K562 (cell line): ENCODE data around the gene SH3YL1. TPM values are rescaled to one million over a fixed set of nuclear protein-coding genes. Genes with fewer than 3 reads are reported as not detected.

ENCODE experiments used
- ATAC-seq: fragments of 200-7000 bp; cut with Tn5 transposase; 3 replicates; pipeline ENCODE4 v1.9.1; 2020; ENCODE audit warnings: moderate library complexity
- BruUV-seq: library from RNA; stranded (reverse); fragments of 400-500 nt; replicated peaks from 2 replicates; lab custom pipeline; 2021; lab: Mats Ljungman, UMichigan
- CTCF ChIA-PET: fragments of 300-600 bp; formaldehyde crosslinking; extraction: SDS; loops from one replicate; lab custom pipeline; 2021; ENCODE audit warnings: low intra/inter-chr PET ratio; lab: Yijun Ruan, JAX
- POLR2A ChIA-PET: fragments of 300-600, 350-650 bp; sonication (Branson Sonifier 250); formaldehyde crosslinking; extraction: SDS; loops from one replicate; lab custom pipeline; 2021; ENCODE audit warnings: antibody characterized with exemption, inconsistent platforms; lab: Yijun Ruan, JAX
- DNase-seq, 4 experiments: peaks; one replicate each; pipeline versions ENCODE4 v3.0.0 to v3.0.0-alpha.2; 2011 to 2018; ENCODE audit warnings: low spot score in 3 of 4, mixed read lengths in 3 of 4; ENCODE audit errors: extremely low read depth in 1 of 4
- FAIRE-seq: peaks from 2 replicates; lab custom pipeline; 2011; peaks lifted over from hg19 to GRCh38; lab: Jason Lieb, UNC
- H2AFZ ChIP-seq: 2 replicates; pipeline ENCODE4 v1.6.0; 2011; ENCODE audit warnings: low read depth, low read length, control low read depth, inconsistent platforms
- H3K27ac ChIP-seq: fragments of 200-600 bp; 3 replicates; pipeline ENCODE4 v1.8.0; 2011; ENCODE audit warnings: low read depth, mild to moderate bottlenecking, control low read depth, inconsistent platforms, low read length, moderate library complexity, mixed read lengths; ENCODE audit errors: extremely low read depth
- H3K27me3 ChIP-seq, 2 experiments: fragments of 300-600 bp in 1 of 2; 2 replicates in 1 of 2; 3 replicates in 1 of 2; pipeline versions ENCODE4 v1.6.0 to v1.8.0; 2011; ENCODE audit warnings: inconsistent platforms in 2 of 2, low read length in 2 of 2, mild to moderate bottlenecking in 1 of 2, mixed read lengths in 1 of 2, moderate library complexity in 1 of 2; ENCODE audit not compliant: control insufficient read depth in 2 of 2, insufficient read depth in 2 of 2
- H3K36me3 ChIP-seq: fragments of 300-600 bp; 3 replicates; pipeline ENCODE4 v1.8.0; 2011; ENCODE audit warnings: mild to moderate bottlenecking, low read length, inconsistent platforms; ENCODE audit not compliant: control insufficient read depth, insufficient read depth
- H3K4me1 ChIP-seq, 2 experiments: fragments of 200-600 bp in 1 of 2; replicated peaks in 1 of 2; 2 replicates in 1 of 2; 3 replicates in 1 of 2; pipeline versions ENCODE4 v1.5.1 to v1.8.0; 2011; ENCODE audit warnings: inconsistent platforms in 2 of 2, low read length in 2 of 2, mild to moderate bottlenecking in 1 of 2, mixed read lengths in 1 of 2, moderate library complexity in 1 of 2; ENCODE audit not compliant: control insufficient read depth in 2 of 2, insufficient read depth in 2 of 2
- H3K4me2 ChIP-seq: 2 replicates; pipeline ENCODE4 v1.6.1; 2011; ENCODE audit warnings: low read length, control low read depth, inconsistent platforms, mixed read lengths; ENCODE audit not compliant: insufficient read depth
- H3K4me3 ChIP-seq: fragments of 200-600 bp; sonication (generic), shearing (Covaris generic); 2 replicates; pipeline ENCODE4 v1.5.1; 2016; ENCODE audit warnings: control low read depth, inconsistent platforms
- H3K79me2 ChIP-seq: fragments of 200-600 bp; 3 replicates; pipeline ENCODE4 v1.8.0; 2011; ENCODE audit warnings: low read length, inconsistent platforms; ENCODE audit not compliant: control insufficient read depth, insufficient read depth
- H3K9ac ChIP-seq, 2 experiments: 2 replicates each; pipeline versions ENCODE4 v1.6.0 to v1.6.1; 2011; ENCODE audit warnings: low read depth in 2 of 2, low read length in 2 of 2, control low read depth in 1 of 2, inconsistent platforms in 1 of 2, mild to moderate bottlenecking in 1 of 2, mixed read lengths in 1 of 2; ENCODE audit not compliant: insufficient read depth in 1 of 2
- H3K9me1 ChIP-seq: one replicate; pipeline ENCODE4 v1.6.0; 2011; ENCODE audit warnings: inconsistent platforms, mild to moderate bottlenecking, low read length, moderate library complexity; ENCODE audit not compliant: control insufficient read depth, insufficient read depth
- H3K9me3 ChIP-seq: replicated peaks from 2 replicates; pipeline ENCODE4 v1.5.1; 2011; ENCODE audit warnings: low read depth, low read length, inconsistent platforms; ENCODE audit not compliant: control insufficient read depth, insufficient read depth
- H4K20me1 ChIP-seq: replicated peaks from 2 replicates; pipeline ENCODE4 v1.6.1; 2011; ENCODE audit warnings: low read length, inconsistent platforms, mixed read lengths; ENCODE audit not compliant: control insufficient read depth, insufficient read depth
- ATF3 ChIP-seq, 2 experiments: fragments of 450-650 bp in 1 of 2; sonication (generic) in 1 of 2; formaldehyde crosslinking in 1 of 2; IDR thresholded peaks in 1 of 2; conservative IDR thresholded peaks in 1 of 2; 2 replicates each; pipeline versions ENCODE4 v1.6.1 to v1.8.1; 2016 to 2023; ENCODE audit warnings: mild to moderate bottlenecking in 2 of 2, moderate library complexity in 2 of 2, inconsistent platforms in 1 of 2, missing genetic modification reagents in 1 of 2
- CCAR2 ChIP-seq: fragments of 200-400 bp; formaldehyde crosslinking; IDR thresholded peaks from 2 replicates; pipeline ENCODE4 v1.6.1; 2017; ENCODE audit warnings: mild to moderate bottlenecking, low read depth, low read length
- ESRRB ChIP-seq: fragments of 250-450 bp; sonication (Bioruptor Pico); IDR thresholded peaks from 2 replicates; pipeline ENCODE4 v1.5.0; 2020; ENCODE audit warnings: mild to moderate bottlenecking, moderate library complexity, borderline replicate concordance
- MIER1 ChIP-seq: fragments of 450-650 bp; IDR thresholded peaks from 2 replicates; pipeline ENCODE4 v1.6.1; 2016; ENCODE audit warnings: antibody characterized with exemption, mild to moderate bottlenecking, low read depth
- MLX ChIP-seq, 2 experiments: fragments of 450-650 bp in 1 of 2; sonication (generic) in 1 of 2; formaldehyde crosslinking; conservative IDR thresholded peaks; 2 replicates each; pipeline versions ENCODE4 v1.4.0 to v1.8.1; 2020 to 2022; ENCODE audit warnings: mild to moderate bottlenecking in 1 of 2, missing genetic modification reagents in 1 of 2
- NELFE ChIP-seq: IDR thresholded peaks from 2 replicates; pipeline ENCODE4 v1.6.1; 2011; ENCODE audit warnings: mild to moderate bottlenecking; ENCODE audit not compliant: insufficient read depth, insufficient read length
- NR1H2 ChIP-seq: sonication (generic); formaldehyde crosslinking; IDR thresholded peaks from 2 replicates; pipeline ENCODE4 v1.4.0; 2020; ENCODE audit warnings: mild to moderate bottlenecking, missing genetic modification reagents
- RBFOX2 ChIP-seq: fragments of 200-400 bp; formaldehyde crosslinking; IDR thresholded peaks from 2 replicates; pipeline ENCODE4 v1.6.1; 2017; ENCODE audit warnings: low read depth, mild to moderate bottlenecking, low read length, moderate library complexity
- RBM17 ChIP-seq: fragments of 200-400 bp; formaldehyde crosslinking; IDR thresholded peaks from 2 replicates; pipeline ENCODE4 v1.6.1; 2017; ENCODE audit warnings: low read depth, mild to moderate bottlenecking, low read length, borderline replicate concordance
- SRF ChIP-seq, 2 experiments: fragments of 250-450, 450-650 bp in 1 of 2; sonication (Bioruptor Pico) in 1 of 2; sonication (generic) in 1 of 2; formaldehyde crosslinking; IDR thresholded peaks; 2 replicates each; pipeline versions ENCODE4 v1.5.0 to v1.5.1; 2020 to 2022; ENCODE audit warnings: mild to moderate bottlenecking in 1 of 2, missing genetic modification reagents in 1 of 2
- THRA ChIP-seq: fragments of 450-650 bp; IDR thresholded peaks from 2 replicates; pipeline ENCODE4 v1.6.1; 2017; ENCODE audit warnings: mild to moderate bottlenecking, moderate library complexity
- ZNF253 ChIP-seq: fragments of 250-450 bp; sonication (Bioruptor Pico); conservative IDR thresholded peaks from 2 replicates; pipeline ENCODE4 v1.6.1; 2021; ENCODE audit warnings: mild to moderate bottlenecking
- ZNF277 ChIP-seq: fragments of 250-450 bp; sonication (Bioruptor Pico); IDR thresholded peaks from 2 replicates; pipeline ENCODE4 v1.8.0; 2022; ENCODE audit warnings: inconsistent platforms, mild to moderate bottlenecking, moderate library complexity, borderline replicate concordance
- ZNF668 ChIP-seq: fragments of 250-450 bp; sonication (Bioruptor Pico); IDR thresholded peaks from 2 replicates; pipeline ENCODE4 v1.8.0; 2022; ENCODE audit warnings: mild to moderate bottlenecking, inconsistent platforms
- WGBS: fragments of 100-300 bp; shearing (Covaris generic); methylation state at CpG from one replicate; pipeline ENCODE4 v1.1.6; 2016; ENCODE audit warnings: low coverage, mixed read lengths; ENCODE audit not compliant: insufficient coverage; ENCODE audit errors: missing lambda C conversion rate; 5-methylcytosine and 5-hydroxymethylcytosine counted together
- in situ Hi-C: fragments of 300-500 bp; cut with MboI; formaldehyde crosslinking; loops from 4 replicates; pipeline ENCODE4 v1.15.0; 2018; ENCODE audit warnings: inconsistent platforms, mixed read lengths
- intact Hi-C: fragments of 100-400 bp; cut with micrococcal nuclease; formaldehyde crosslinking; loops from 2 replicates; pipeline ENCODE4 v1.14.2; 2022
- polyA plus RNA-seq, 8 experiments: library from polyadenylated mRNA; depleted of rRNA in 4 of 8; stranded (reverse) in 5 of 8; unstranded in 3 of 8; fragments of >200 nt; fragmentation: Nextera tagmentation in 2 of 8; fragmentation: Illumina TruSeq in 1 of 8; extraction: Ambion mirVana in 2 of 8; extraction: Trizol in 1 of 8; gene quantifications; 2 replicates each; pipeline versions ENCODE4 v1.2.1 to v1.2.3, GENCODE V29; 2011 to 2014; ENCODE audit warnings: inconsistent platforms in 1 of 8, missing spikeins in 1 of 8
- total RNA-seq, 7 experiments: library from RNA; depleted of rRNA in 6 of 7; stranded (reverse); fragments of >200 nt in 6 of 7; fragmentation: Illumina TruSeq in 2 of 7; extraction: Trizol in 2 of 7; gene quantifications; 2 replicates each; pipeline versions ENCODE4 v1.2.1 to v1.2.3, GENCODE V29; 2011 to 2021; ENCODE audit warnings: low replicate concordance in 1 of 7

Gene SH3YL1
- total and polyA plus RNA-seq, 9 of the 15 experiments (the other 6 are each of a cell fraction or from before 2014, with no cell fraction given) = 3.9 to 7.8 (median 5.3) TPM

GRCh38 chr2:195932-196331, 67.9 kb downstream of the SH3YL1 start:
- 0% methylated on average over 6 of the region's 7 CpGs for WGBS
- Histone ChIP-seq H3K27ac (no peak overlapping the region), H3K4me2 (no peak overlapping the region), H4K20me1 (no peaks in the 10 kb centered on the region), H3K9ac (no peak overlapping the region), H3K36me3 (no peaks in the 10 kb centered on the region), H3K9me3 (no peaks in the 10 kb centered on the region), H3K4me3 (no peak overlapping the region), H3K27me3 (peaks cover 4 to 16% of the 10 kb centered on the region in 2 experiments; a peak in 3 of 5 replicates), H3K9me1 (no peaks in the 10 kb centered on the region), H2AFZ (no peak overlapping the region), H3K4me1 (no peaks in the 10 kb centered on the region), H3K79me2 (no peaks in the 10 kb centered on the region)
- CTCF ChIA-PET = no interaction called here
- in situ Hi-C loops (no loop called here), intact Hi-C loops (no loop called here)
- ATAC-seq = no peak
- BruUV-seq = no TSS peak
- FAIRE-seq = no peak
- POLR2A ChIA-PET = no interaction called here
- DNase-seq = no peak
- TF ChIP-seq MIER1 (no peak), RBM17 (no peak), THRA (no peak), NELFE (no peak), NR1H2 (CRISPR knock-in tag) (no peak), CCAR2 (no peak), ESRRB (CRISPR knock-in tag) (no peak), ZNF253 (CRISPR knock-in tag) (no peak), RBFOX2 (no peak), ZNF277 (no peak), SRF (CRISPR knock-in tag; IDR thresholded peaks at IDR 0.05) (no peak), ATF3 (IDR thresholded peaks at IDR 0.05) (no peak), ATF3 (CRISPR knock-in tag; conservative IDR thresholded peaks at IDR 0.05) (no peak), ZNF668 (CRISPR knock-in tag) (no peak), MLX (CRISPR knock-in tag; conservative IDR thresholded peaks at IDR 0.05) (no peak)
